ENCODE data around the gene PTPN13.

DNA sequence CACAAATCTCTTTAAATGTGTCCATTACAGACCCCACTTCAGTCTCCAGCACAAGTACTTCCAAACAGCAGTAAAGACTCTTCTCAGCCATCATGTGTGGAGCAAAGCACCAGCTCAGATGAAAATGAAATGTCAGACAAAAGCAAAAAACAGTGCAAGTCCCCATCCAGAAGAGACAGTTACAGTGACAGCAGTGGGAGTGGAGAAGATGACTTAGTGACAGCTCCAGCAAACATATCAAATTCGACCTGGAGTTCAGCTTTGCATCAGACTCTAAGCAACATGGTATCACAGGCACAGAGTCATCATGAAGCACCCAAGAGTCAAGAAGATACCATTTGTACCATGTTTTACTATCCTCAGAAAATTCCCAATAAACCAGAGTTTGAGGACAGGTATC lies 177.0 kb downstream of the PTPN13 start:
- TF ChIP-seq, protein P1, sequence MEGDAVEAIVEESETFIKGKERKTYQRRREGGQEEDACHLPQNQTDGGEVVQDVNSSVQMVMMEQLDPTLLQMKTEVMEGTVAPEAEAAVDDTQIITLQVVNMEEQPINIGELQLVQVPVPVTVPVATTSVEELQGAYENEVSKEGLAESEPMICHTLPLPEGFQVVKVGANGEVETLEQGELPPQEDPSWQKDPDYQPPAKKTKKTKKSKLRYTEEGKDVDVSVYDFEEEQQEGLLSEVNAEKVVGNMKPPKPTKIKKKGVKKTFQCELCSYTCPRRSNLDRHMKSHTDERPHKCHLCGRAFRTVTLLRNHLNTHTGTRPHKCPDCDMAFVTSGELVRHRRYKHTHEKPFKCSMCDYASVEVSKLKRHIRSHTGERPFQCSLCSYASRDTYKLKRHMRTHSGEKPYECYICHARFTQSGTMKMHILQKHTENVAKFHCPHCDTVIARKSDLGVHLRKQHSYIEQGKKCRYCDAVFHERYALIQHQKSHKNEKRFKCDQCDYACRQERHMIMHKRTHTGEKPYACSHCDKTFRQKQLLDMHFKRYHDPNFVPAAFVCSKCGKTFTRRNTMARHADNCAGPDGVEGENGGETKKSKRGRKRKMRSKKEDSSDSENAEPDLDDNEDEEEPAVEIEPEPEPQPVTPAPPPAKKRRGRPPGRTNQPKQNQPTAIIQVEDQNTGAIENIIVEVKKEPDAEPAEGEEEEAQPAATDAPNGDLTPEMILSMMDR (IDR thresholded peaks at IDR 0.05): no peak
- no peak for TF ChIP-seq POLR2A (IDR thresholded peaks at IDR 0.05)
